Measurements from ENCODE around the gene ABHD6.

GRCh38 chr3:58216496-58217195 is 20.9 kb upstream of the ABHD6 start:
- no peak for TF ChIP-seq CTCF (IDR thresholded peaks at IDR 0.05)
- no peak for TF ChIP-seq POLR2A (IDR thresholded peaks at IDR 0.05)
